Hepatocyte (in vitro differentiated cells): ENCODE results near the gene SPATC1L.

ENCODE experiments used
- EZH2 ChIP-seq: fragments of 200-600 bp; sonication (generic); IDR thresholded peaks from 2 replicates; pipeline ENCODE4 v1.6.1; 2016; ENCODE audit warnings: antibody characterized with exemption, mild to moderate bottlenecking, borderline replicate concordance
- EZH2phosphoT487 ChIP-seq: fragments of 200-600 bp; sonication (generic); IDR thresholded peaks from one replicate; pipeline ENCODE4 v1.6.1; 2018; ENCODE audit warnings: antibody characterized with exemption, mild to moderate bottlenecking, low read depth, moderate library complexity; ENCODE audit not compliant: unreplicated experiment, severe bottlenecking
- TF ChIP-seq, protein P1 (sequence below): fragments of 200-600 bp; sonication (generic); IDR thresholded peaks from 2 replicates; pipeline ENCODE4 v1.5.1; 2016; ENCODE audit warnings: antibody characterized with exemption, mild to moderate bottlenecking; ENCODE audit not compliant: poor library complexity

DNA sequence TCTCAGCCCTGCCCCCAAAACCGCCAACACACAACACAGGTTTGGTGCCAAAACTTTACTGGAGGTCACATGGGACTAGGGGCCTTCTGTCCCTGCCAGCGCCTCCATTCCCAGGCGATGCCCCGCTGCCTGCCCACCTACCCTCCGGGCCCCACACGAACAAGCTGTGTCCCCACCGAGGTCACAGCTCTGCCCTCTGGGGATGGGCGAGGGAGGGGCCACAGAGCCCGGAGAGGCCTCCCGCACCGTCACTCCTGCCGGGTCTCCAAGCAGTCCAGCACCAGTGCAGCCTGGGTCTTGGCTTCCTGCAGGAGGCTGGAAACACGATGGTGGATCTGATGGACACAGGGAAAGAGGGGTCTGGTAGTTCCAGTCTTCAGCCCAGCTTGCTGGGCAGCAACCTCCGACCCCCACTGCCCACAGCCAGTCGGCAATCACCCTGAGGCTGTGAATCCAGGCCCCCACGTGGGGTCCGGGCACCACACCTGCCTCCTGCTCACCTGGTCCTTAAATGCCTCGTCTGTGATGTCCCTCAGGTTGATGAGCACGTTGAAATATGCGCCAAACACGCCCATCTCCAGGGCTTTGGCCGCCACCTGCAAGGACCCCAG, 47.4 kb downstream of the SPATC1L start:
- TF ChIP-seq, protein P1, sequence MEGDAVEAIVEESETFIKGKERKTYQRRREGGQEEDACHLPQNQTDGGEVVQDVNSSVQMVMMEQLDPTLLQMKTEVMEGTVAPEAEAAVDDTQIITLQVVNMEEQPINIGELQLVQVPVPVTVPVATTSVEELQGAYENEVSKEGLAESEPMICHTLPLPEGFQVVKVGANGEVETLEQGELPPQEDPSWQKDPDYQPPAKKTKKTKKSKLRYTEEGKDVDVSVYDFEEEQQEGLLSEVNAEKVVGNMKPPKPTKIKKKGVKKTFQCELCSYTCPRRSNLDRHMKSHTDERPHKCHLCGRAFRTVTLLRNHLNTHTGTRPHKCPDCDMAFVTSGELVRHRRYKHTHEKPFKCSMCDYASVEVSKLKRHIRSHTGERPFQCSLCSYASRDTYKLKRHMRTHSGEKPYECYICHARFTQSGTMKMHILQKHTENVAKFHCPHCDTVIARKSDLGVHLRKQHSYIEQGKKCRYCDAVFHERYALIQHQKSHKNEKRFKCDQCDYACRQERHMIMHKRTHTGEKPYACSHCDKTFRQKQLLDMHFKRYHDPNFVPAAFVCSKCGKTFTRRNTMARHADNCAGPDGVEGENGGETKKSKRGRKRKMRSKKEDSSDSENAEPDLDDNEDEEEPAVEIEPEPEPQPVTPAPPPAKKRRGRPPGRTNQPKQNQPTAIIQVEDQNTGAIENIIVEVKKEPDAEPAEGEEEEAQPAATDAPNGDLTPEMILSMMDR = no peak
- TF ChIP-seq EZH2 (no peak), EZH2phosphoT487 (no peak)
